Gastroesophageal sphincter (tissue), 4 donors: ENCODE data around the gene IL34. TPM values are rescaled to one million over a fixed set of nuclear protein-coding genes. Genes with fewer than 3 reads are reported as not detected.

Experiments used
- ATAC-seq: fragments of 150-250 bp; one replicate; pipeline ENCODE4 v1.9.1; 2016; ENCODE audit warnings: mild to moderate bottlenecking, moderate library complexity
- H3K27ac ChIP-seq, 4 donors: fragments of 200-600 bp; sonication (generic) in 3 of 4; 1 replicate in 3 of 4; 2 replicates in 1 of 4; pipeline ENCODE4 v1.5.1; 2016 to 2019
- H3K27me3 ChIP-seq: fragments of 200-600 bp; sonication (generic); one replicate; pipeline ENCODE4 v1.5.1; 2019
- H3K36me3 ChIP-seq, 2 donors: fragments of 200-600 bp; sonication (generic); one replicate each; pipeline ENCODE4 v1.5.1; 2019; ENCODE audit warnings: control low read depth in 1 of 2
- H3K4me1 ChIP-seq, 3 donors: fragments of 200-600 bp; sonication (generic); 1 replicate in 2 of 3; 2 replicates in 1 of 3; pipeline ENCODE4 v1.5.1; 2016 to 2019; ENCODE audit warnings: control low read depth in 2 of 3
- H3K4me3 ChIP-seq, 2 donors: fragments of 200-600 bp; sonication (generic); one replicate each; pipeline ENCODE4 v1.5.1; 2019; ENCODE audit warnings: mild to moderate bottlenecking in 1 of 2, moderate library complexity in 1 of 2
- H3K9me3 ChIP-seq, 3 donors: fragments of 200-600 bp; sonication (generic); one replicate each; pipeline ENCODE4 v1.5.1; 2017 to 2019; ENCODE audit warnings: control low read depth in 2 of 3
- EP300 ChIP-seq: sonication (generic); formaldehyde crosslinking; IDR thresholded peaks from one replicate; pipeline ENCODE4 v1.6.1; 2017; ENCODE audit warnings: antibody characterized with exemption, mild to moderate bottlenecking
- POLR2A ChIP-seq, 2 donors: fragments of 450-650 bp; IDR thresholded peaks; one replicate each; pipeline ENCODE4 v1.6.1; 2017; ENCODE audit warnings: antibody characterized with exemption in 2 of 2, mild to moderate bottlenecking in 2 of 2, moderate library complexity in 1 of 2
- POLR2AphosphoS5 ChIP-seq: sonication (generic); formaldehyde crosslinking; IDR thresholded peaks from one replicate; pipeline ENCODE4 v1.6.1; 2017; ENCODE audit warnings: antibody characterized with exemption
- WGBS, 2 donors: methylation state at CpG; one replicate each; pipeline ENCODE4 v1.1.5; 2018; ENCODE audit warnings: low coverage in 1 of 2; 5-methylcytosine and 5-hydroxymethylcytosine counted together
- total RNA-seq, 4 donors: library from RNA; depleted of rRNA; stranded (reverse); fragments of >200 nt; gene quantifications; one replicate each; pipeline ENCODE4 v1.1.0, GENCODE V29; 2016
- TF ChIP-seq, protein P1 (sequence below), 4 experiments: fragments of 200-600 bp in 2 of 4; fragments of 450-650 bp in 2 of 4; sonication (generic) in 1 of 4; IDR thresholded peaks; one replicate each; pipeline ENCODE4 v1.5.1; 2017 to 2019; ENCODE audit warnings: antibody characterized with exemption in 4 of 4, mild to moderate bottlenecking in 2 of 4, moderate library complexity in 2 of 4

The IL34 gene
- total RNA-seq, 4 donors from 2014 or later = 1.6 to 4.1 (median 2.8) TPM

DNA sequence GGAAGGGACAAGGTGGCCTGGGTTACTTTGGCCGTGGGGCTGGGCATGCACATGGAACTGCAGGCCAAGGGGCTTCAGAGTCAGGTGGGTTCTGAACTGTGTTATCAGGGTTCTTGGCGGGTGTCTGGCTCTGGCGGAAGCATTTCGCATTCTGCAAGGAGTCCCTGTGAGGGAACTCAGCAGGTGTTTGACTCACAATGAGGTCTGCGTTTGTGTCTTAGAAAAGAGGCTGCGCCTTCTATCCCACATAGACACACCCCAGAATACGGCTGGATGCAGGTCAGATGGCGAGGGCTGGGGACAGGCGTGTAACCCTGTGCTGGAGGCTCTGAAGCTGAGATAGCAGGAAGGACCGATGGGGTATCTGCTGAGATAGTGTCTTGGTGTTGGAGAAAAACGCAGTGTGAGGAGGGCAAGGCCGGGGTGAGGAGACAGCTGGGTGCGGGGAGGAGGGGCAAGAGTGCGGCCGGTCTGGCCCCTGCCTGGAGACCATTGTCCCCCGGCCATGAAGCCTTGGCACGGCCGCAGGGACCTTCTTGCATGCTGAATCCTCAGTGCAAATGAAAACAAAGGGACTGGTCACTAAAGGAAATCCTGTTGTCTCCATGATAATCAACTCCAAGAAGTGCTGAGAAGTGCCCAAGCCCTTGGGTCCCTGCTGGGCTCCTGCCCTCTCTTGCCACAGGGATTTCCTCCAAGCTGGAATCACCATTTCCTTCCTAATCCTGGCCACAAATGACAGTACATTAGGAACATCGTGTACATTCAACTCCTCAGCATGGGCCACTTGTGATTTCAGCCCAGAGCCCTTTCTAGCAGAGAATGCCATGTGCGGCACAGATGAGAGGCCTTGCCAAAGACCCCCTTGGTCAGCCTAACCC lies 62.2 kb downstream of the IL34 start:
- WGBS, 2 donors = 70% methylated on average over 14 of the region's 20 CpGs; no CpG with 5 or more reads in 1 of the 2 donors

DNA sequence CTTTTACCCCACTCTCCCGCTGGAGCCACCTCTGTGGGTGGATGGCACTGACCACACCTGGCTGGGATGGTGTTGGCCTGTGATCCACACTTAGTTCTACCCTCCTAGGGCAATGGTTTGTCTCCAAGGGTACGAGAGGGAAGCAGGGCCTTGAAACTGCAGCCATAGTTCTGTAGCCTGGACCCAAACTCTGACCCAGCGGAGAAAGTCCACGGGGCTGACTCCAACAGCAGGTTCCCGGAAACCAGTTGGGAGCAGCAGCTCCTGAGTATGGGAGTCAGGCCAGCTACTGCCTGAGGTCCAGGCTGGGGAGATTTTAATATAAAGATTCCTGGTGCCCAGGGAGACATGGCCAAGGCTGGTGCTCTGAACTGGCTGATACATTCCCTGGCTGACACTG lies 63.1 kb downstream of the IL34 start:
- no peaks in the 10 kb centered on the region for H3K9me3 ChIP-seq
- no peaks in the 10 kb centered on the region for H3K27me3 ChIP-seq
- ATAC-seq = no peak
- TF ChIP-seq, protein P1, sequence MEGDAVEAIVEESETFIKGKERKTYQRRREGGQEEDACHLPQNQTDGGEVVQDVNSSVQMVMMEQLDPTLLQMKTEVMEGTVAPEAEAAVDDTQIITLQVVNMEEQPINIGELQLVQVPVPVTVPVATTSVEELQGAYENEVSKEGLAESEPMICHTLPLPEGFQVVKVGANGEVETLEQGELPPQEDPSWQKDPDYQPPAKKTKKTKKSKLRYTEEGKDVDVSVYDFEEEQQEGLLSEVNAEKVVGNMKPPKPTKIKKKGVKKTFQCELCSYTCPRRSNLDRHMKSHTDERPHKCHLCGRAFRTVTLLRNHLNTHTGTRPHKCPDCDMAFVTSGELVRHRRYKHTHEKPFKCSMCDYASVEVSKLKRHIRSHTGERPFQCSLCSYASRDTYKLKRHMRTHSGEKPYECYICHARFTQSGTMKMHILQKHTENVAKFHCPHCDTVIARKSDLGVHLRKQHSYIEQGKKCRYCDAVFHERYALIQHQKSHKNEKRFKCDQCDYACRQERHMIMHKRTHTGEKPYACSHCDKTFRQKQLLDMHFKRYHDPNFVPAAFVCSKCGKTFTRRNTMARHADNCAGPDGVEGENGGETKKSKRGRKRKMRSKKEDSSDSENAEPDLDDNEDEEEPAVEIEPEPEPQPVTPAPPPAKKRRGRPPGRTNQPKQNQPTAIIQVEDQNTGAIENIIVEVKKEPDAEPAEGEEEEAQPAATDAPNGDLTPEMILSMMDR (IDR thresholded peaks at IDR 0.05) = no peak
- TF ChIP-seq POLR2A (IDR thresholded peaks at IDR 0.05) (no peak), EP300 (no peak), POLR2AphosphoS5 (no peak)
- no CpG with 5 or more reads among the region's 5 CpGs for WGBS, 2 donors
- H3K36me3 ChIP-seq = no peaks in the 10 kb centered on the region
- H3K4me3 ChIP-seq = no peak overlapping the region
- H3K27ac ChIP-seq = peak overlapping the region in 3 of 4 donors; percentile 44 to 98 (median 97)
- peaks cover 1 to 100% (median 35%) of the 10 kb centered on the region in 3 donors for H3K4me1 ChIP-seq

More for the DNA sequence above, 62.2 kb downstream of the IL34 start:
- no peak for ATAC-seq
- H3K36me3 ChIP-seq = no peaks in the 10 kb centered on the region
- no peaks in the 10 kb centered on the region for H3K9me3 ChIP-seq
- H3K27me3 ChIP-seq = no peaks in the 10 kb centered on the region
- H3K4me3 ChIP-seq = no peak overlapping the region
- H3K27ac ChIP-seq = peak overlapping the region in 3 of 4 donors; percentile 44 to 98 (median 97)
- H3K4me1 ChIP-seq = peaks cover 0 to 100% (median 39%) of the 10 kb centered on the region in 3 donors
- TF ChIP-seq POLR2A (IDR thresholded peaks at IDR 0.05) (no peak), EP300 (no peak), POLR2AphosphoS5 (no peak)
- TF ChIP-seq, protein P1 (IDR thresholded peaks at IDR 0.05) = no peak

- no peak for ATAC-seq
- H3K27ac ChIP-seq = peak overlapping the region in 3 of 4 donors; percentile 44 to 98 (median 97)
- H3K36me3 ChIP-seq = no peaks in the 10 kb centered on the region
- H3K9me3 ChIP-seq = no peaks in the 10 kb centered on the region
- WGBS, 2 donors = no CpG with 5 or more reads among the region's 7 CpGs
- no peak overlapping the region for H3K4me3 ChIP-seq
- no peaks in the 10 kb centered on the region for H3K27me3 ChIP-seq
- peaks cover 6 to 100% (median 37%) of the 10 kb centered on the region in 3 donors for H3K4me1 ChIP-seq
- TF ChIP-seq EP300 (no peak), POLR2AphosphoS5 (no peak), POLR2A (IDR thresholded peaks at IDR 0.05) (no peak)
Measured at GRCh38 chr16:70709942-70710341, 63.6 kb downstream of the IL34 start.

Other genes starting within 250 kb of the IL34 start
- 10 to 100 TPM; 17.6 to 35.6 (median 24.8) TPM for gene ST3GAL2, start 207.5 kb upstream of the IL34 start, total RNA-seq
- gene FCSK, start 192.0 kb upstream of the IL34 start, total RNA-seq = 10 to 100 TPM in 3 of 4 donors, 1 to 10 TPM in 1; 6.9 to 21.8 (median 12.4) TPM
- 10 to 100 TPM; 32.3 to 37.4 (median 35.0) TPM for gene COG4, start 123.0 kb upstream of the IL34 start, total RNA-seq
- gene SF3B3, start 122.7 kb upstream of the IL34 start, total RNA-seq = 100 to 1,000 TPM in 1 of 4 donors, 10 to 100 TPM in 3; 73.3 to 115 (median 92.8) TPM
- gene MTSS2, start 39.5 kb downstream of the IL34 start, total RNA-seq = 100 to 1,000 TPM in 1 of 4 donors, 10 to 100 TPM in 3; 70.9 to 234 (median 85.9) TPM
- 10 to 100 TPM; 23.5 to 44.1 (median 29.8) TPM for gene VAC14, start 154.6 kb downstream of the IL34 start, total RNA-seq